Measurements from ENCODE around the gene ARHGAP26.

ARHGAP26 gene

DNA sequence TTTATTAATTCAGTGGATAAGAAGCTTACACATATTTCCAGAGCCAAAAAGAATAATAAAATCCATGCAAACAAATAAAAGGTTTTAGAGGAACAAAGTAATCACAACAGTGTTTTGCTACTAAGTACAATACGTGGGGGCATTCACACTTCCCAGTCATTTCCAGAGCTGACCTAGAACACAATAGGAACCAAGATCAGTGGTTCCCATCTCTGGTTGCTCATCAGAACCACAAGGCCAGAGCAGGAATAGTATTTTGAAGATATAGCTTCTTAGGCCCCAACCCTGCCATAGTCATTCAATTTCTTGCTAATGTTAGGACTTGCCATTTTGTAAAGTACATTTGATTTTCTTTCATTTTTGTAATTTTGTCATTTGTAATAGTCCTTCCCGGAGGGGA, 417.9 kb downstream of the ARHGAP26 start:
- no peak overlapping the region for H3K27ac Mint-ChIP-seq
- DNase-seq (ENCODE audit: low spot score in 2 of 2): no peak
- H3K4me1 Mint-ChIP-seq: peaks cover 6% of the 10 kb centered on the region
- no peak for ATAC-seq (ENCODE audit: low read depth)
- H3K27me3 Mint-ChIP-seq: no peaks in the 10 kb centered on the region
- peaks cover 16% of the 10 kb centered on the region for H3K36me3 Mint-ChIP-seq
- peaks cover 7% of the 10 kb centered on the region for H3K9me3 Mint-ChIP-seq
- H3K4me3 Mint-ChIP-seq: no peak overlapping the region

DNA sequence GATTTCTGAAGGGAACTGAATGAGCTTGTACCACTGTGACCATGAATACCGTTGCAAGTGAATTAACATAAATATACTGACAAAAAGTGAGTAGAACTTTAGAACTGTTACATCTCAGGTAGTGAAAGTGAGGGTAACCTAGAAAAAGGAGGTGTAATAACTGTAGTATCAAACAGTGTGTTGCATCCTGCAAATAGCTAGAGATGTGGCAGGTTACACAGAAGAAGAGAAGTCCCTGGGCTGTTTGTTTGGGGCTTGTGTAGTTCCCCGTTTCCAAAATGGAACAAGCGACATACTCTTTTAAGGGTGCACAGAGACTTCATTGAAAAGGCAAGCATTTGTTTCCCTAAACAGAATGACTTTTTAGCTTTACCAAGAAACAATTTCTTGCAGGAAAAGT, 418.5 kb downstream of the ARHGAP26 start:
- Mint-ChIP-seq H3K9me3 (peaks cover 7% of the 10 kb centered on the region), H3K27me3 (no peaks in the 10 kb centered on the region), H3K27ac (no peak overlapping the region), H3K4me1 (peaks cover under 1% of the 10 kb centered on the region), H3K4me3 (no peak overlapping the region), H3K36me3 (peaks cover 16% of the 10 kb centered on the region)
- ATAC-seq (ENCODE audit: low read depth) (no peak), DNase-seq (ENCODE audit: low spot score in 2 of 2) (no peak)

DNA sequence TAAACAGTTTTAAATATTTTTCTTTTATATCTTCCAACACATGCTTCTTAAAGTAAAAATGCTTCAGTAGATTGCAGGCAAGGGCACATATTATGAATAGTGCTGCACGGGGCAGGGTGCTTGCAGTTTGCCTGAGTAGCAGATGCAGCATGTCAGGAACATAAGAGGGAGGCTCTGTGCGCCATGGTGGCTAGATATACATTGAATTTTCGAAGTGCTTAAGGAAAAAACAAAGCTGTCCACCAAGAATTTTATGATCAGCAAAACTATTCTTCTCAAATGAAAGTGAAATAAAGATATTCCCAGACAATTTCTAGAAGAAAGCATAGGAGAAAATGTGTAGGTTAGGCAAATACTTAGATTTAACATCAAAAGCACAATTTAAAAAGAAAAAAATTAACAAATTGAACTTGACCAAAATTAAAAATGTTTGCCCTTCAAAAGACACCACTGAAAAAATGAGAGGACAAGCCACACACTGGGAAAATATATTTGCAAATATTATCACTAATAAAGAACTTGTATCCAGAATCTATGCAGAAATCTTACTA, 420.2 kb downstream of the ARHGAP26 start:
- DNase-seq (ENCODE audit: low spot score in 2 of 2): no peak
- H3K4me3 Mint-ChIP-seq: no peak overlapping the region

DNA sequence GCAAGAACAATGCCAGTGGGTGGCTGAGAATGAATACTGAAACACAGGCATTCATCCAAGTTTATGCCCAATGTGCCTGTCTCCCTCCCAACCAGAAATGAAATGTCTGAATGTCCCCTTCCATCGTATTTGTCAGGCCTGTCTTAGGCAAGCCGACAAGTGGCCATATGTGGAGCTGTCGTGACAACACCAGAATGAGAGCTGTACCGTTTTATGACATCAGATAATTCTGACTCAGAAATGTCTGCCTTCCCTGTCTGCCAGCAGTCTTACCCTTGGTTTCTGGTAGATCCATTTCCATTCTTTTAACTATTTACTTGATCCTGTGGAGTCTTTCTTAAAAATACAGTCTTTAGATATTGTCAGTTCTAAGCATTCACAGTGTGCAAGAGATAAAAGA, 421.5 kb downstream of the ARHGAP26 start:
- H3K4me3 Mint-ChIP-seq: no peak overlapping the region
- no peaks in the 10 kb centered on the region for H3K27me3 Mint-ChIP-seq
- ATAC-seq (ENCODE audit: low read depth) (no peak), DNase-seq (ENCODE audit: low spot score in 2 of 2) (no peak)
- H3K4me1 Mint-ChIP-seq: no peaks in the 10 kb centered on the region
- H3K27ac Mint-ChIP-seq: no peak overlapping the region
- H3K9me3 Mint-ChIP-seq: peaks cover 7% of the 10 kb centered on the region
- H3K36me3 Mint-ChIP-seq: peaks cover 17% of the 10 kb centered on the region

More for the DNA sequence above, 420.2 kb downstream of the ARHGAP26 start:
- ATAC-seq (ENCODE audit: low read depth): no peak
- peaks cover 7% of the 10 kb centered on the region for H3K9me3 Mint-ChIP-seq
- H3K36me3 Mint-ChIP-seq: peaks cover 17% of the 10 kb centered on the region
- no peaks in the 10 kb centered on the region for H3K27me3 Mint-ChIP-seq
- H3K27ac Mint-ChIP-seq: no peak overlapping the region
- no peaks in the 10 kb centered on the region for H3K4me1 Mint-ChIP-seq

DNA sequence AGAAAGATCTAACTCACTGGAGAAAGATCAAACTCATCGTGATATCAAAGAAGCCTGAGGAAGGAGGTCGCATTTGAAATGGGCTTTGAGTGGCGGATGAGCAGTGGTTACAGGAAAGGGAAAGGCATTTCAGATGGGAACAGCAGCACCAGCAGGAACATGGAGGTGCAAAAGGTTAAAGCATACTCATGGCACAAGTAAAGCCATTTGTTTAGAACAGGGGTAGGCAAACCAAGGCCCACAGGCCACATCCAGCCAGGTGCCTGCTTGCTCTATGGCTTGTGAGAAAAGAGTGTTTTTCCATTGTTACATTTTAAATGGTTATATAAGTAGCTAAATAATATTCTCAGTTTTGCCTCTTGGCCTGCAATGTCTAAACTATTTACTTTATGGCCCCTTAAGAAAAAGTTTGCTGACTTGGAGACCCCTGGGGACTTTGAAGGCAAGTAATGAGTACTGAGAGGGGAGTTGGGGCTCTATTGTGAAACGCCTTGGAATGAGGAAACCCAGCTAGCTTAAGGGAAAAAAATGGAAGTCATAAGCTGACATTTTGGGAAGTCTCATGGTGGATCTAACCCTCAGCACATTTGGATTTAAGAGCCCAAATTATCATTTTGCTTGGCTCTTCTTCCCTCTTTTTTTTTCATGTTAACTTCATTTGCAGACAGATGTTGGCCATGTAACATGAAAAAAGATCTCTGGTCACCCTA, 422.2 kb downstream of the ARHGAP26 start:
- no peak for DNase-seq (ENCODE audit: low spot score in 2 of 2)
- no peak for ATAC-seq (ENCODE audit: low read depth)
- Mint-ChIP-seq H3K4me1 (no peaks in the 10 kb centered on the region), H3K9me3 (peaks cover 7% of the 10 kb centered on the region), H3K27me3 (no peaks in the 10 kb centered on the region), H3K27ac (no peak overlapping the region), H3K36me3 (peaks cover 17% of the 10 kb centered on the region), H3K4me3 (no peak overlapping the region)

DNA sequence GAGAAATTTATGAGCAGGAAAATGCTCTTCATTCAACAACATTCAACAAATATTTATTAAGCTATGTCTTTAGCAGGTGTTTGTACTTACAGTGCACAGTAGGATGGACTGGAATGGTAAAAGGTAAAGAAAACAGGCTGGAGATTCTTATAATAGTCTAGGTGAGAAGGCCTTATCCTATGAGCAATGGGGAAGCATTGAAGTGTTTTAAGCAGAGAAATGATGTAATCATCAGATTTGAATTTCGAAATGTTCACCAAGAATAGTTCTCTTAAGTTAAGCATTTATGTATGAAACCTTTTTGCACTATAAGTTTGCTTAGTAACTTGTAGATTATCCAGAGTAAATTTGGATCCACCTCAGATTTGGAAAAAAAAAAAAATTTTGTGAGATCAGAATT, 424.0 kb downstream of the ARHGAP26 start:
- Mint-ChIP-seq H3K9me3 (peaks cover 12% of the 10 kb centered on the region), H3K36me3 (peaks cover 13% of the 10 kb centered on the region), H3K27me3 (no peaks in the 10 kb centered on the region), H3K27ac (no peak overlapping the region), H3K4me1 (no peaks in the 10 kb centered on the region), H3K4me3 (no peak overlapping the region)
- DNase-seq (ENCODE audit: low spot score in 2 of 2) (no peak), ATAC-seq (ENCODE audit: low read depth) (no peak)

DNA sequence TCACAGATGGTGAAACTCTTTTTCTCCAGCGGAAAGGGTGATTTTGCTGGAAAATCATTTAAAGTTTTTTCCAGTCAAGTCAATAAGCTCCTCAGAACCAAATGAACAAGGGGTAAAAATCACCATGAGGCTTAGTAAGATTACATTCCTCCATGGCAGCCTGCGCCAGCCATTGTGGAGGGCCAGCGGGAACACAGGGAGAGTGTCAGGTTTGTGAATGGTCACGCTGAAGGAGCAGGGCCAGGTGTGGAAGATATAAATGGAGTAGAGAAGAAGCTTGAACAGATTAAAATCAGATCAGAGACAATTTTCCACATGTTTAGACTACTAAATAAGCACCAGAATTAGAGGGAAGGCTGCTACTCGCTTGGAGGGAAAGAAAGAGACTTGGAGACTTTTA, 424.5 kb downstream of the ARHGAP26 start:
- DNase-seq (ENCODE audit: low spot score in 2 of 2): no peak
- no peak for ATAC-seq (ENCODE audit: low read depth)
- H3K27me3 Mint-ChIP-seq: no peaks in the 10 kb centered on the region
- no peaks in the 10 kb centered on the region for H3K4me1 Mint-ChIP-seq
- H3K27ac Mint-ChIP-seq: no peak overlapping the region
- H3K4me3 Mint-ChIP-seq: no peak overlapping the region
- peaks cover 13% of the 10 kb centered on the region for H3K36me3 Mint-ChIP-seq
- H3K9me3 Mint-ChIP-seq: peaks cover 12% of the 10 kb centered on the region

DNA sequence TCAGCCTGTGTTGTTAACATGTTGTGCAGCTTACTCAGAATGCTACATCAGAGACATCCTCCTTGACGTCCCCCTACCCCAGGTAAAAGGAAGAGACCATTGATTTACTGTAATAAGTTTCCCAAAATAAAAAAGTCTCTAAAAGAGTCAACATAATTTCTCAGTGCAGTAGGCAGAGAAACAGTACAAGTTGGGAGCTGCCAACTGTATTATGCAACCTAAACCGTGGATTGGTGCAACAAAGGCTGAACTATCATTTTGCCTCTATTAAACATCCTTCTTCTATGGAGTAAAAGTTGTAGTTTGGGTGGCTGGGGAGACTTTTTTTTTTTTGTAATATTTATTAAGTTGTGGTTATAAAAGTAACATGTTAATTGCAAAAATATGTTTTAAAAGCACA, 425.3 kb downstream of the ARHGAP26 start:
- peaks cover 11% of the 10 kb centered on the region for H3K36me3 Mint-ChIP-seq
- H3K27ac Mint-ChIP-seq: no peak overlapping the region
- no peak overlapping the region for H3K4me3 Mint-ChIP-seq
- peaks cover 9% of the 10 kb centered on the region for H3K9me3 Mint-ChIP-seq
- no peak for DNase-seq (ENCODE audit: low spot score in 2 of 2)
- no peak for ATAC-seq (ENCODE audit: low read depth)
- no peaks in the 10 kb centered on the region for H3K4me1 Mint-ChIP-seq
- no peaks in the 10 kb centered on the region for H3K27me3 Mint-ChIP-seq

DNA sequence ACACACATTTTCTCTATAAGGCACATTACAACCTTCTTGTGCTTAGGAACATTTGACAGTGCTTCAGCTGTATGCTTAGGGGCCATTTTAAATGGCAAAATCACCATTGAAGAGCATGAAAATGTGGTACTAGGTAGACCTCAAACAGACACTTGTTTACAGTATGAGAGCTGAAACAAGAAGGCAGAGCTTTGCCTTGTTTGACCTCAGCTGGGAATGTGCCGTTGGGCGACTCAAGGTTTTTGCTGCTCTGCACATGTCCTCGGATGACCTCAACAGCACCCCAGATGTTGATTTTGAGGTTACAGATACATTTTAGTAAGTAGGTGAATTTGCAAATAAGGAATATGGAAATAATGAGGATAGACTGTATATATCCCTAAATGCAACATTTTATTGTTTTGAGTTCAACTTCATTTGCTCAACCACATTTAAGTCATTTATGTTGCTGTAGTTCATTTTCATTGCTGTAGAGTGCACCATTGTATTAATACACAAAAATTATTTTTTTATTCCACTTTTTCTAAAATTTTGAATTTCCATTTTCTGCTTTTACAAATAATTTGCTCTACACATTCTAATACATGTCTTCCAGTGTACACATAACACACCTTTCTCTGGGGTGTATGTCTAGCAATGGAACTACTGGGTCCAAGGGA, 426.6 kb downstream of the ARHGAP26 start:
- no peaks in the 10 kb centered on the region for H3K27me3 Mint-ChIP-seq
- ATAC-seq (ENCODE audit: low read depth) (no peak), DNase-seq (ENCODE audit: low spot score in 2 of 2) (no peak)
- H3K4me1 Mint-ChIP-seq: no peaks in the 10 kb centered on the region
- no peak overlapping the region for H3K27ac Mint-ChIP-seq
- H3K4me3 Mint-ChIP-seq: no peak overlapping the region
- peaks cover 5% of the 10 kb centered on the region for H3K36me3 Mint-ChIP-seq
- peaks cover 8% of the 10 kb centered on the region for H3K9me3 Mint-ChIP-seq

DNA sequence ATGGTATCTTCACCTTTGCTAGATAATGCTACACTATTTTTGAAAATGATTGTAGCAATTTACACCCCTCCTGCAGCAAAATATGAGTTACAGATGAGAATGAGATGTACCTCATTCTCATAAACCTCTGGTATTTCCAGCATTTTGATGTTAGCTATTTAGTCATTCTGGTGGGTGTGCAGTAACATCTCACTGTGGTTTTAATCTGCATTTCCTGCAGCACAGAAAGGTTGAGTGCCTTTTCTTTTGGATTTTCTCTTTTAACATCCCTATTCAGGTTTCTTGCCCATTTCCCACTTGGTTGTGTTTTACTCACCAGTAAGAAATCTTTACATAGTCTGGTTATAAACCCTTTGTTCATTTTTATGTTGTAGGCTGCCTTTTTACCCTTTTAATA, 427.1 kb downstream of the ARHGAP26 start:
- no peak overlapping the region for H3K27ac Mint-ChIP-seq
- H3K4me3 Mint-ChIP-seq: no peak overlapping the region
- H3K36me3 Mint-ChIP-seq: peaks cover 5% of the 10 kb centered on the region
- no peaks in the 10 kb centered on the region for H3K27me3 Mint-ChIP-seq
- peaks cover 5% of the 10 kb centered on the region for H3K9me3 Mint-ChIP-seq
- ATAC-seq (ENCODE audit: low read depth): no peak
- no peaks in the 10 kb centered on the region for H3K4me1 Mint-ChIP-seq
- DNase-seq (ENCODE audit: low spot score in 2 of 2): no peak

DNA sequence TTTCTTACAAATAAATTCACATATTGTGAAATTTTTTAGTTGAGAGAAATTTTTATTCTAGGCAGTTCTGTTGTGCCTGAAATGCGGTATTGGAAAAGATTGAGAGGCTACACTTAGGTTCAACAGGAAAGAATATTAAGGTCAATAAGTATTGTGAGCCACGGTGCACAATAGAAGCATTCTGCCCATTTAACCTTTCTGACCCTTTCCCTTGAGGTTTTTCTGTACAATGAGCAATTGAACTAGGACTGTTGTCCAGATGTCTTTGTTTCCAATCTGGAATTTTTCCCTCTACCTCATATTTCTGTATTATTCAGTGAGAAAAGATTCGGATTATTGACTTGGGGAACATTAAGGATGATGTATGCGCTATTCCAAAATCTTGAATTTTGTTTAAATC, 428.2 kb downstream of the ARHGAP26 start:
- H3K36me3 Mint-ChIP-seq: peaks cover 7% of the 10 kb centered on the region
- H3K27ac Mint-ChIP-seq: no peak overlapping the region
- DNase-seq (ENCODE audit: low spot score in 2 of 2) (no peak), ATAC-seq (ENCODE audit: low read depth) (no peak)
- H3K9me3 Mint-ChIP-seq: peaks cover 5% of the 10 kb centered on the region
- H3K4me1 Mint-ChIP-seq: no peaks in the 10 kb centered on the region
- H3K4me3 Mint-ChIP-seq: no peak overlapping the region
- H3K27me3 Mint-ChIP-seq: no peaks in the 10 kb centered on the region

DNA sequence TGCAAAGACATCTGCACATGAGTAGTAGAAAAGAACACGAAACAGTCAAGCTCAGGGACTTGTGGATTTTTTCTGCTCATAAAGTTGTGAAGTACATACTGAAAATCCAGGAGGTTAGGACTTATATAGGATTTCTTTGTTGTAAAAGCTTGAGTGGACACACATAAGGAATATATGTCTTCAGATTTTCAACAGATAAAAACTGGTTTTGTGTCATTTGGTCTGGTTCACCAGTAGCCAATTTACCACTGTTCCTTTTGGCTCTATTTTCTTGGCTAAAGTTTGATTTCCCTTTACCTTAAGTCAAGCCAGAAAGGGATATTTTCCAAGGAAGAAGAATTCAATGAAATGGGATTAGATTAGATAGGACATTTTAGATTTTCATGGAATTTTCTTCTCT, 429.0 kb downstream of the ARHGAP26 start:
- Mint-ChIP-seq H3K27me3 (no peaks in the 10 kb centered on the region), H3K36me3 (peaks cover 7% of the 10 kb centered on the region), H3K4me1 (no peaks in the 10 kb centered on the region), H3K9me3 (peaks cover 5% of the 10 kb centered on the region), H3K27ac (no peak overlapping the region), H3K4me3 (no peak overlapping the region)
- ATAC-seq (ENCODE audit: low read depth): no peak
- no peak for DNase-seq (ENCODE audit: low spot score in 2 of 2)

DNA sequence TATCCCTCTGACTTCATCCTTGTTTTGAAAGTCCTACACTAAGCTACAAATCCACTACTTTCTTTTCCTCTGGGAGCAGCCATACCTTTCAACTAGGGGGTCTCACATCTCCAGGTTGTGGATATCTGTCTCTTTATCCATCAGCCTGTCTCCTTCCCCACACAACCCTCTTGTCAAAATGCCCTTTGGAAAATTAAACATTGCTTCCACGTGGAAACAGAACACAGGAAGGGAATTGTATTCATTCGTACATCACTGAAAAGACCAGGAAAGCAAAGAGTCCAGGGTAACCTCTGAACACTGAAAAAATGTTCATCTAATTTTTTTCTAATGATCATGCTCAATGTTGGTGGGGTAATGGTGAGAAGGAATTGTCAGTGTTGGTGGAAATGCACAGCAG, 429.7 kb downstream of the ARHGAP26 start:
- Mint-ChIP-seq H3K4me3 (no peak overlapping the region), H3K9me3 (peaks cover 5% of the 10 kb centered on the region), H3K27me3 (no peaks in the 10 kb centered on the region), H3K27ac (no peak overlapping the region), H3K4me1 (no peaks in the 10 kb centered on the region), H3K36me3 (peaks cover 5% of the 10 kb centered on the region)
- DNase-seq (ENCODE audit: low spot score in 2 of 2) (no peak), ATAC-seq (ENCODE audit: low read depth) (no peak)

DNA sequence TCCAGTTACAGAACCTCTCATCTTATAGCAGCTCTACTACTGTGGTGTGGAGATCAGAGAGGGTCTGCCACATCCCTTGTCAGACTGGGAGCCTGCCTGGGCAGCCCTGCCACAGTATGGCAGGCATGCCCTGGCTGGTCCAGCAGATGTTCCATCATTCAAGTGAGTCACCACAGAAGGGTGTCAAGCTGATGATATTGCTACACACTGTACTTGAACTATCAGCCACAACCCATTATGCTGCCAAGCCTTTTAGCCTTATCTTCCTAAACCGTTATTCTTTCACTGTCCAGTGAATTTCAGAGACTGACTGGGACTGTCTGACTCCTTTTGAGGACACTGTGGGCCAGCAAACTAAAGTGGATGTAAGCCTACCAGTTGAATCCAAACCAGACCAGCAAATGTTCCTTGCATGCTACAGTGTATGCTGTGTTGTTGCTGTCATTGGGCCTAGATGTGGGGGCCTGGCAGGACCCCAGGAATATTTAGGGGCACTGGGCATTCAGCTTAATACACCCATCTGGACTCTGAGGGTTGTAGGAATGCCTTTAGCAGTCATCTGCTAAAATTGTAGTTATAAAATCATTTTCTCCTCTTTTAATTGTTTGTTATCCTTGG, 430.7 kb downstream of the ARHGAP26 start:
- Mint-ChIP-seq H3K4me1 (peaks cover under 1% of the 10 kb centered on the region), H3K27me3 (no peaks in the 10 kb centered on the region), H3K4me3 (no peak overlapping the region), H3K27ac (no peak overlapping the region), H3K9me3 (peaks cover 5% of the 10 kb centered on the region), H3K36me3 (peaks cover 5% of the 10 kb centered on the region)
- no peak for DNase-seq (ENCODE audit: low spot score in 2 of 2)
- no peak for ATAC-seq (ENCODE audit: low read depth)
